IMR-90 (cell line): Measurements from ENCODE around the gene ETNK1. TPM values are rescaled to one million over a fixed set of nuclear protein-coding genes. Genes with fewer than 3 reads are reported as not detected.

Experiments
- ATAC-seq: fragments of 200-7000 bp; cut with Tn5 transposase; 2 replicates; pipeline ENCODE4 v1.9.1; 2020; ENCODE audit warnings: low read depth, mild to moderate bottlenecking, moderate library complexity
- BruUV-seq: library from RNA; stranded (reverse); fragments of 400-500 nt; replicated peaks from 2 replicates; lab custom pipeline; 2021; lab: Mats Ljungman, UMichigan
- CTCF ChIA-PET: fragments of 300-600 bp; formaldehyde crosslinking; extraction: SDS; loops from one replicate; lab custom pipeline; 2021; ENCODE audit warnings: antibody characterized with exemption; lab: Yijun Ruan, JAX
- POLR2A ChIA-PET: fragments of 300-600 bp; sonication (Branson Sonifier 250); formaldehyde crosslinking; loops from one replicate; lab custom pipeline; 2022; ENCODE audit warnings: antibody characterized with exemption; ENCODE audit not compliant: unreplicated experiment; lab: Charles Lee
- DNase-seq: peaks from one replicate; pipeline ENCODE4 v3.0.0; 2013
- H2AFZ ChIP-seq: replicated peaks from 2 replicates; pipeline ENCODE3; 2013; ENCODE audit warnings: low read length, mild to moderate bottlenecking; ENCODE audit not compliant: poor library complexity
- H2AK5ac ChIP-seq: 2 replicates; pipeline ENCODE4 v1.6.1; 2013; ENCODE audit warnings: low read depth, low read length, inconsistent platforms
- H2AK9ac ChIP-seq: replicated peaks from 2 replicates; pipeline ENCODE3; 2013; ENCODE audit warnings: mild to moderate bottlenecking, low read depth, low read length, moderate library complexity; ENCODE audit not compliant: poor library complexity
- H2BK120ac ChIP-seq: 2 replicates; pipeline ENCODE4 v1.6.1; 2013; ENCODE audit warnings: low read depth, low read length, inconsistent platforms
- H2BK15ac ChIP-seq: 3 replicates; pipeline ENCODE4 v1.6.1; 2013; ENCODE audit warnings: low read depth, low read length, inconsistent platforms
- H2BK20ac ChIP-seq: 2 replicates; pipeline ENCODE4 v1.6.1; 2013; ENCODE audit warnings: low read depth, mild to moderate bottlenecking, inconsistent platforms, low read length, moderate library complexity
- H2BK5ac ChIP-seq: 2 replicates; pipeline ENCODE4 v1.6.1; 2013; ENCODE audit warnings: mild to moderate bottlenecking, low read depth, low read length, inconsistent platforms; ENCODE audit not compliant: poor library complexity, severe bottlenecking
- H3K14ac ChIP-seq: replicated peaks from 2 replicates; pipeline ENCODE4 v1.6.1; 2013; ENCODE audit warnings: low read depth, low read length, inconsistent platforms
- H3K18ac ChIP-seq: 2 replicates; pipeline ENCODE4 v1.6.1; 2013; ENCODE audit warnings: low read depth, low read length, control low read depth
- H3K23ac ChIP-seq: 2 replicates; pipeline ENCODE4 v1.6.1; 2013; ENCODE audit warnings: low read depth, low read length, inconsistent platforms
- H3K27ac ChIP-seq: 2 replicates; pipeline ENCODE4 v1.5.1; 2013; ENCODE audit warnings: mild to moderate bottlenecking, control low read depth, low read length; ENCODE audit not compliant: insufficient read depth
- H3K27me3 ChIP-seq: 2 replicates; pipeline ENCODE4 v1.6.1; 2013; ENCODE audit warnings: low read length; ENCODE audit not compliant: control insufficient read depth, insufficient read depth
- H3K36me3 ChIP-seq: 2 replicates; pipeline ENCODE4 v1.6.1; 2013; ENCODE audit warnings: low read length, mixed read lengths; ENCODE audit not compliant: control insufficient read depth, insufficient read depth
- H3K4ac ChIP-seq: 2 replicates; pipeline ENCODE4 v1.6.1; 2013; ENCODE audit warnings: low read depth, low read length, inconsistent platforms
- H3K4me1 ChIP-seq: 2 replicates; pipeline ENCODE4 v1.6.1; 2013; ENCODE audit warnings: low read length, mixed read lengths; ENCODE audit not compliant: control insufficient read depth, insufficient read depth
- H3K4me2 ChIP-seq: 2 replicates; pipeline ENCODE4 v1.6.1; 2013; ENCODE audit warnings: low read depth, mild to moderate bottlenecking, control low read depth, low read length, moderate library complexity
- H3K4me3 ChIP-seq: 2 replicates; pipeline ENCODE4 v1.5.1; 2013; ENCODE audit warnings: low read depth, mild to moderate bottlenecking, control low read depth, low read length, moderate library complexity; ENCODE audit not compliant: insufficient read depth
- H3K56ac ChIP-seq: 2 replicates; pipeline ENCODE4 v1.6.1; 2013; ENCODE audit warnings: low read length, inconsistent platforms; ENCODE audit not compliant: insufficient read depth; ENCODE audit errors: extremely low read depth
- H3K79me1 ChIP-seq, 2 experiments: 2 replicates each; pipeline ENCODE4 v1.6.1; 2013; ENCODE audit warnings: low read length in 2 of 2, inconsistent platforms in 1 of 2, low read depth in 1 of 2
- H3K9ac ChIP-seq: 2 replicates; pipeline ENCODE4 v1.6.1; 2013; ENCODE audit warnings: low read depth, low read length, control low read depth
- H3K9me1 ChIP-seq: 2 replicates; pipeline ENCODE4 v1.6.1; 2013; ENCODE audit warnings: low read length, inconsistent platforms; ENCODE audit not compliant: insufficient read depth
- H3K9me3 ChIP-seq: 2 replicates; pipeline ENCODE4 v1.6.1; 2013; ENCODE audit warnings: low read length; ENCODE audit not compliant: control insufficient read depth, insufficient read depth
- H4K20me1 ChIP-seq: 2 replicates; pipeline ENCODE4 v1.6.1; 2013; ENCODE audit warnings: low read length, inconsistent platforms; ENCODE audit not compliant: insufficient read depth
- H4K5ac ChIP-seq: 2 replicates; pipeline ENCODE4 v1.6.1; 2013; ENCODE audit warnings: mild to moderate bottlenecking, low read depth, low read length, control low read depth
- H4K8ac ChIP-seq, 2 experiments: 2 replicates each; pipeline ENCODE4 v1.6.1; 2013; ENCODE audit warnings: low read depth in 2 of 2, low read length in 2 of 2, control low read depth in 1 of 2, inconsistent platforms in 1 of 2
- H4K91ac ChIP-seq: 2 replicates; pipeline ENCODE4 v1.6.1; 2013; ENCODE audit warnings: low read depth, low read length, inconsistent platforms; ENCODE audit not compliant: insufficient read depth
- MXI1 ChIP-seq: IDR thresholded peaks from 2 replicates; pipeline ENCODE4 v1.6.1; 2012; ENCODE audit warnings: low read depth, mild to moderate bottlenecking, low read length, moderate library complexity, borderline replicate concordance
- WGBS, 2 experiments: methylation state at CpG; one replicate each; pipeline versions ENCODE4 v1.1.5 to v1.1.7; 2013; ENCODE audit warnings: missing lambda C conversion rate in 2 of 2; ENCODE audit not compliant: insufficient read length in 1 of 2; ENCODE audit errors: extremely low coverage in 2 of 2; 5-methylcytosine and 5-hydroxymethylcytosine counted together
- dilution Hi-C: fragments of 300-500 bp; cut with HindIII; formaldehyde crosslinking; loops from one replicate; pipeline ENCODE4 v1.14.3; 2018; ENCODE audit warnings: low sequenced_read_pairs; ENCODE audit not compliant: unreplicated experiment
- in situ Hi-C: fragments of 300-500 bp; cut with MboI; formaldehyde crosslinking; loops from 3 replicates; pipeline ENCODE4 v1.14.3; 2019; ENCODE audit warnings: low sequenced_read_pairs, inconsistent platforms, mixed read lengths
- intact Hi-C: fragments of 100-400 bp; cut with micrococcal nuclease; formaldehyde crosslinking; loops from 2 replicates; pipeline ENCODE4 v1.10.0; 2022
- polyA plus RNA-seq, 3 experiments: library from polyadenylated mRNA; depleted of rRNA; stranded (reverse); fragments of >200 nt; gene quantifications; 2 replicates each; pipeline ENCODE4 v1.2.3, GENCODE V29; 2012; ENCODE audit warnings: low replicate concordance in 1 of 3
- total RNA-seq: library from RNA; depleted of rRNA; stranded (reverse); fragments of >200 nt; gene quantifications from 2 replicates; pipeline ENCODE4 v1.2.3, GENCODE V29; 2012

Gene ETNK1
- total and polyA plus RNA-seq, 2 of the 4 experiments (the other 2 are of a cell fraction): 12.8 to 33.3 TPM

- POLR2A ChIA-PET: no interaction called here
- Histone ChIP-seq H4K5ac (no peak overlapping the region), H2BK20ac (no peak overlapping the region), H3K36me3 (no peaks in the 10 kb centered on the region), H3K9ac (no peak overlapping the region), H3K4me1 (no peaks in the 10 kb centered on the region), H2AFZ (no peak overlapping the region), H3K14ac (no peak overlapping the region), H3K4me3 (no peak overlapping the region), H3K4me2 (no peak overlapping the region), H3K4ac (no peak overlapping the region), H4K20me1 (no peaks in the 10 kb centered on the region), H4K8ac (no peak overlapping the region), H3K27me3 (peaks cover 2% of the 10 kb centered on the region), H3K27ac (no peak overlapping the region), H3K56ac (no peak overlapping the region), H3K9me3 (no peaks in the 10 kb centered on the region), H4K91ac (no peak overlapping the region), H3K9me1 (no peaks in the 10 kb centered on the region), H2BK15ac (no peak overlapping the region), H2BK120ac (no peak overlapping the region), H2BK5ac (no peak overlapping the region), H3K18ac (no peak overlapping the region), H2AK5ac (no peak overlapping the region), H3K79me1 (no peaks in the 10 kb centered on the region), H2AK9ac (no peak overlapping the region), H3K23ac (no peak overlapping the region)
- no peak for TF ChIP-seq MXI1
- intact Hi-C loops (no loop called here), dilution Hi-C loops (no loop called here), in situ Hi-C loops (no loop called here)
- no TSS peak for BruUV-seq
- DNase-seq (no peak), ATAC-seq (no peak)
- WGBS, 2 experiments: no CpG with 5 or more reads among the region's 1 CpG
- CTCF ChIA-PET: no interaction called here
Measured at GRCh38 chr12:22722779-22723178, 97.8 kb downstream of the ETNK1 start.
